Epithelial cell of proximal tubule (primary cell): ENCODE measurements around the gene NFRKB. TPM values are rescaled to one million over a fixed set of nuclear protein-coding genes. Genes with fewer than 3 reads are reported as not detected.

Experiments
- DNase-seq: peaks from one replicate; pipeline ENCODE4 v3.0.0-alpha.2; 2011; ENCODE audit warnings: low read depth
- H3K4me3 ChIP-seq: 2 replicates; pipeline ENCODE4 v1.5.1; 2011; ENCODE audit warnings: low read depth, mild to moderate bottlenecking, low read length
- CTCF ChIP-seq: conservative IDR thresholded peaks from 2 replicates; pipeline ENCODE4 v1.5.1; 2012; ENCODE audit warnings: low read depth, mild to moderate bottlenecking, low read length
- total RNA-seq: library from RNA; depleted of rRNA; stranded (reverse); fragments of >200 nt; gene quantifications from 2 replicates; pipeline ENCODE4 v1.2.3, GENCODE V29; 2015

Gene NFRKB
- total RNA-seq, result 13.5 and 23.4 TPM in 2 replicates

- TF ChIP-seq CTCF, result no peak
- H3K4me3 ChIP-seq, result peak within 1 kb of the TSS; percentile 86
- no peak for DNase-seq
Measured at GRCh38 chr11:129895126-129896041, at the start of gene NFRKB. Gene NFRKB, minus strand, starts transcription at chr11:129895578. Its CDS starts 2,729 bp downstream, at chr11:129892849.

- TF ChIP-seq CTCF, result no peak
- H3K4me3 ChIP-seq, result no peak overlapping the region
- DNase-seq, result no peak
Measured at GRCh38 chr11:129944696-129945095, 49.3 kb upstream of the NFRKB start.

GRCh38 chr11:129943036-129943435, 47.7 kb upstream of the NFRKB start:
- H3K4me3 ChIP-seq, result no peak overlapping the region
- no peak for DNase-seq
- TF ChIP-seq CTCF, result no peak

- no peak for TF ChIP-seq CTCF
- DNase-seq, result no peak
Measured at GRCh38 chr11:129939510-129939909, 44.1 kb upstream of the NFRKB start.

GRCh38 chr11:129938764-129939163, 43.4 kb upstream of the NFRKB start:
- no peak for TF ChIP-seq CTCF
- DNase-seq, result no peak
- H3K4me3 ChIP-seq, result no peak overlapping the region

More at GRCh38 chr11:129939510-129939909, 44.1 kb upstream of the NFRKB start:
- H3K4me3 ChIP-seq, result no peak overlapping the region

- no peak for TF ChIP-seq CTCF
- no peak overlapping the region for H3K4me3 ChIP-seq
- no peak for DNase-seq
Measured at GRCh38 chr11:129937592-129938238, 42.3 kb upstream of the NFRKB start.
